CD8-positive, alpha-beta memory T cell (primary cell): ENCODE measurements around the gene OCA2. TPM values are rescaled to one million over a fixed set of nuclear protein-coding genes. Genes with fewer than 3 reads are reported as not detected.
"Not testable (repeated sequence)": the region's sequence is repeated elsewhere in the genome, so short reads cannot be mapped to it uniquely, and the experiment has no call there.

Experiments
- CTCF ChIA-PET: fragments of 350-600 bp; sonication (Branson Sonifier 250); formaldehyde crosslinking; loops from one replicate; lab custom pipeline; 2021; ENCODE audit warnings: antibody characterized with exemption; lab: Charles Lee
- POLR2A ChIA-PET: fragments of 350-600 bp; sonication (Branson Sonifier 250); formaldehyde crosslinking; loops from one replicate; lab custom pipeline; 2021; ENCODE audit warnings: antibody characterized with exemption; lab: Charles Lee
- DNase-seq, 5 donors: peaks; one replicate each; pipeline versions ENCODE4 v3.0.0 to v3.0.0-alpha.2; 2020 to 2022; ENCODE audit warnings: mixed read lengths in 1 of 5
- H3K27ac ChIP-seq: one replicate; pipeline ENCODE4 v1.7.0; 2013; ENCODE audit warnings: low read depth, mild to moderate bottlenecking, low read length, moderate library complexity
- H3K27me3 ChIP-seq: 2 replicates; pipeline ENCODE4 v1.7.0; 2013; ENCODE audit warnings: low read length, mild to moderate bottlenecking; ENCODE audit not compliant: insufficient read depth, poor library complexity, severe bottlenecking
- H3K36me3 ChIP-seq: 2 replicates; pipeline ENCODE4 v1.7.0; 2013; ENCODE audit warnings: mild to moderate bottlenecking, low read length, moderate library complexity; ENCODE audit not compliant: insufficient read depth
- H3K4me1 ChIP-seq: 2 replicates; pipeline ENCODE4 v1.7.0; 2013; ENCODE audit warnings: mild to moderate bottlenecking, low read length, moderate library complexity; ENCODE audit not compliant: insufficient read depth
- H3K4me3 ChIP-seq: 2 replicates; pipeline ENCODE4 v1.7.0; 2013; ENCODE audit warnings: mild to moderate bottlenecking, low read length
- H3K9me3 ChIP-seq: 2 replicates; pipeline ENCODE4 v1.7.0; 2013; ENCODE audit warnings: mild to moderate bottlenecking, low read length
- H3K27ac Mint-ChIP-seq, 8 donors: one replicate each; pipeline ENCODE4 v1.8.0; 2020 to 2021; ENCODE audit warnings: mixed read lengths in 8 of 8, mild to moderate bottlenecking in 6 of 8, inconsistent platforms in 3 of 8, moderate library complexity in 3 of 8
- H3K27me3 Mint-ChIP-seq, 2 donors: one replicate each; pipeline ENCODE4 v1.8.0; 2020 to 2021; ENCODE audit warnings: mixed read lengths in 2 of 2, mild to moderate bottlenecking in 1 of 2, moderate library complexity in 1 of 2
- H3K36me3 Mint-ChIP-seq, 3 donors: one replicate each; pipeline ENCODE4 v1.8.0; 2020 to 2021; ENCODE audit warnings: mixed read lengths in 3 of 3, inconsistent platforms in 1 of 3, mild to moderate bottlenecking in 1 of 3
- H3K4me1 Mint-ChIP-seq, 3 donors: one replicate each; pipeline ENCODE4 v1.8.0; 2020 to 2021; ENCODE audit warnings: mixed read lengths in 3 of 3, inconsistent platforms in 1 of 3, mild to moderate bottlenecking in 1 of 3
- H3K4me3 Mint-ChIP-seq, 7 donors: one replicate each; pipeline ENCODE4 v1.8.0; 2020 to 2021; ENCODE audit warnings: mixed read lengths in 7 of 7, mild to moderate bottlenecking in 6 of 7, moderate library complexity in 4 of 7, inconsistent platforms in 2 of 7
- H3K9me3 Mint-ChIP-seq, 5 donors: one replicate each; pipeline ENCODE4 v1.8.0; 2020 to 2022; ENCODE audit warnings: mixed read lengths in 5 of 5, mild to moderate bottlenecking in 3 of 5, moderate library complexity in 2 of 5, inconsistent platforms in 1 of 5
- polyA plus RNA-seq: library from polyadenylated mRNA; unstranded; fragments of 300-500 nt; fragmentation: Illumina TruSeq; gene quantifications from one replicate; pipeline ENCODE4 v1.2.3, GENCODE V29; 2021
- total RNA-seq, 2 experiments: library from RNA; stranded (reverse); gene quantifications; one replicate each; pipeline ENCODE4 v1.2.3, GENCODE V29; 2021

Gene OCA2
- total and polyA plus RNA-seq, 3 experiments from 2014 or later, result not detected

DNA sequence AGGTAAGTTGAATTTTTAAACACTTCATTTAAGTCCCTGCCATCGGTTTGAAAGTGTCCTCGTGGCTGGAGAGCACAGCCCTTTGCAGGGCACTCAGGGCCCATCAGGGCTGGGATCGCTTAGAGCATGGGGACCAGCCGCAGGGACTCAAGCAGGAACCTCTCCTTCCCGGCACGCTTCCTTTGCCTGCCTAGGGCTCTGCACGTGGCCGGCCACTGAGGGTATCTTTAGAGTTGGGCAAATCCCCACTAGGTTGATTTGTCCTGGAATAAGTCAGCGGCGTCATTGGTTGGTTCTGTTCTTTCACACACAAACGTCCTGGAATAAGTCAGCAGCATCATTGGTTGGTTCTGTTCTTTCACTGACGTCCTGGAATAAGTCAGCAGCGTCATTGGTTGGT is 131.6 kb downstream of the OCA2 start:
- CTCF ChIA-PET, result no interaction called here
- DNase-seq, result no peak
- peaks cover 0 to 7% (median 2%) of the 10 kb centered on the region in 5 donors for H3K9me3 Mint-ChIP-seq
- H3K36me3 Mint-ChIP-seq, result no peaks in the 10 kb centered on the region
- no peaks in the 10 kb centered on the region for H3K27me3 Mint-ChIP-seq
- Histone ChIP-seq H3K9me3 (no peaks in the 10 kb centered on the region), H3K4me1 (no peaks in the 10 kb centered on the region), H3K27me3 (no peaks in the 10 kb centered on the region), H3K36me3 (no peaks in the 10 kb centered on the region), H3K4me3 (no peak overlapping the region), H3K27ac (no peak overlapping the region)
- H3K4me3 Mint-ChIP-seq, result no peak overlapping the region
- POLR2A ChIA-PET, result no interaction called here
- no peaks in the 10 kb centered on the region for H3K4me1 Mint-ChIP-seq
- no peak overlapping the region for H3K27ac Mint-ChIP-seq

DNA sequence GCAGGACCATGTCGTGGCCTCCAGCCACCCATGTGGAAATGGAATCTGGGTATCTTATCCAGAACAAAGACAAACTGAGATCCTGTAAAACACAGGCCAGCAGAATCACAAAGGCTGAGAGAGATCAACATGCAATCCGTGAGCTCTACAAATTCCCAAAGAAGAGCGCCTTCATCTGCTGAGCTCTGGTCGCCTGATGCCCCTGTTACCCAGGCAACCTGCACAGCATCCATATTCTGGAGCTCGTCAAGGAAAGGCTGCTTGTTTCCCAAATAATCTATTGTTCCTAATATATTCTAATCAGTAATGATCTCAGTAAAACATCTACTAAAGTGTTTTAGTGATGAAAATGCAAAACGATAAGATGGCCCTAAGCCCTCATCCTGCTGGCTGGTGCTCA is 133.6 kb downstream of the OCA2 start:
- ChIA-PET POLR2A (no interaction called here), CTCF (no interaction called here)
- H3K4me3 ChIP-seq, result no peak overlapping the region
- no peaks in the 10 kb centered on the region for H3K9me3 ChIP-seq
- no peaks in the 10 kb centered on the region for H3K36me3 ChIP-seq
- no peak overlapping the region for H3K27ac Mint-ChIP-seq
- H3K4me1 Mint-ChIP-seq, result no peaks in the 10 kb centered on the region
- no peaks in the 10 kb centered on the region for H3K27me3 ChIP-seq
- H3K27ac ChIP-seq, result no peak overlapping the region
- DNase-seq, result no peak
- H3K9me3 Mint-ChIP-seq, result peaks cover 0 to 6% (median 2%) of the 10 kb centered on the region in 5 donors
- H3K36me3 Mint-ChIP-seq, result no peaks in the 10 kb centered on the region
- H3K4me3 Mint-ChIP-seq, result no peak overlapping the region
- H3K27me3 Mint-ChIP-seq, result no peaks in the 10 kb centered on the region
- no peaks in the 10 kb centered on the region for H3K4me1 ChIP-seq

DNA sequence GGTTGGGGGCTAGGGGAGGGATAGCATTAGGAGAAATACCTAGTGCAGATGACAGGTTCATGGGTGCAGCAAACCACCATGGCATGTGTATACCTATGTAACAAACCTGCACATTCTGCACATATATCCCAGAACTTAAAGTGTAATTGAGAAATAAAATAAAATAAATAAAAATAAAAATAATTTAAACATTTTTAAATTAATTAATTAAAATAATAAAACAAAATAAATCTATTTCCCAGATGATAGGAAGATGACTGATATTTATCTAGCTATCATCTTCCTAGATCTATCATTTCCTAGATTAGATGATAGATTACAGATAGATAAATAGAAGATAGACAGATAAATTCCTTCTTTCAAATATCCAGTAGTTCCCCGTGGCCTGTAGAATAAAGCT is 137.3 kb downstream of the OCA2 start:
- DNase-seq, result no peak
- H3K4me3 Mint-ChIP-seq, result no peak overlapping the region
- H3K27ac ChIP-seq, result no peak overlapping the region
- H3K27me3 ChIP-seq, result no peaks in the 10 kb centered on the region
- ChIA-PET CTCF (no interaction called here), POLR2A (no interaction called here)
- no peaks in the 10 kb centered on the region for H3K36me3 Mint-ChIP-seq
- no peaks in the 10 kb centered on the region for H3K9me3 Mint-ChIP-seq
- H3K27ac Mint-ChIP-seq, result no peak overlapping the region
- no peaks in the 10 kb centered on the region for H3K4me1 ChIP-seq
- H3K4me1 Mint-ChIP-seq, result no peaks in the 10 kb centered on the region
- H3K36me3 ChIP-seq, result no peaks in the 10 kb centered on the region
- no peaks in the 10 kb centered on the region for H3K9me3 ChIP-seq
- peaks cover 0 to 5% of the 10 kb centered on the region in 2 donors for H3K27me3 Mint-ChIP-seq
- H3K4me3 ChIP-seq, result no peak overlapping the region

DNA sequence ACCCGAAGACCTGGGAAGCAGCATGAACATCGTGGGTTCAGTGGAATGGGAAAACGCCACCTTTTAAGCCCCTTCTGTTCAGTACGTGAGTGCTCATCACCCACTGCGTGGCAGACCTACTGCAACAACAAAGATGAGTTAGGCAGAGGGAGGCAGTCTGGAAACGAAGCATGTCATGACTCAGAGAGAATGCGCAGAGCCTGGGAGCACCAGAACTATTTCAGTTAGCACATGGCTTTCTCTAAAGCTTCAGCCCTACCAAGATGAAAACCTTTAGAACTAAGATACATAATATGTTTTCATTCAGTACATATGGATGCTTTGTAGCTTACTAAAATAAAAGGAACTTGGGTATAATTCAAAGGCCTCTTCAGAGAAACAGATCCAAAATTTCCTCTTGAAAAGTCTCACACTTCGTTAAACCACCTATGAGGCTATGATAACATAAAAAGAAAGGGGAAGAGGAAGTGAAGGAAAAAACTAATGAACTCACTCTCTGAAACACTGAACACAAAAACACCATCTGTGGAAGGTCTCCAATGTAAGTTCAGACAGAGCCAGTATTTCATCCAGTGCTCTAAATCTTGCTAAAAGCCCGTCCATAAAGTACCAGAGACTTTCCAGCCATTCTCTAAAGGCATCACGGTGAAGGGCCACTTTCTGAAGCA is 140.1 kb downstream of the OCA2 start:
- POLR2A ChIA-PET, result interaction anchor here (0.6 kb wide), 1 partner anchor 32 kb away, joined by 3 read pairs; no protein-coding TSS in a partner anchor

DNA sequence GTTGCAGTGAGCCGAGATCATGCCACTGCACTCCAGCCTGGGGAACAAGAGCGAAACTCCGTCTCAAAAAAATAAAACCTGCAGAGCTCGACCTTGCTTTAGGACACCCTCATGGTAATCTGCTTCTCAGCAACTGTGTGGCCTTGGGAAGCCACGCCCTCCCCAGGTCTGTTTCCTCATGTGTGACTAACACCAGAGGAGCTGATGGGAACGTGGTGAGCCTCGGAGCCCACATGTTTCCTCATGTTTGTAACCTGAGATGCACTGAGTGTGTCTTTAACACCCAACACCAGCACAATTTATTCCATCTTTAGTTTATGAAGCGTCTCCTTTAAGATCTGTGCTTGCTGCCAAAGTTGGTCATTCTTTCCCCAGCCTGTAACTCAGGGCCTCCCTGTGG is 142.8 kb downstream of the OCA2 start:
- no peak overlapping the region for H3K27ac ChIP-seq
- H3K4me1 Mint-ChIP-seq, result no peaks in the 10 kb centered on the region
- no peak overlapping the region for H3K27ac Mint-ChIP-seq
- H3K36me3 ChIP-seq, result no peaks in the 10 kb centered on the region
- H3K4me3 ChIP-seq, result no peak overlapping the region
- peaks cover 0 to 2% (median 0%) of the 10 kb centered on the region in 5 donors for H3K9me3 Mint-ChIP-seq
- no peaks in the 10 kb centered on the region for H3K4me1 ChIP-seq
- ChIA-PET POLR2A (no interaction called here), CTCF (no interaction called here)
- no peak overlapping the region for H3K4me3 Mint-ChIP-seq
- no peak for DNase-seq
- H3K36me3 Mint-ChIP-seq, result no peaks in the 10 kb centered on the region
- no peaks in the 10 kb centered on the region for H3K27me3 ChIP-seq
- peaks cover 1 to 5% of the 10 kb centered on the region in 2 donors for H3K27me3 Mint-ChIP-seq
- no peaks in the 10 kb centered on the region for H3K9me3 ChIP-seq

More for the DNA sequence above, 140.1 kb downstream of the OCA2 start:
- CTCF ChIA-PET, result no interaction called here
- Histone ChIP-seq H3K4me3 (no peak overlapping the region), H3K9me3 (no peaks in the 10 kb centered on the region), H3K27ac (no peak overlapping the region), H3K4me1 (no peaks in the 10 kb centered on the region), H3K36me3 (no peaks in the 10 kb centered on the region), H3K27me3 (no peaks in the 10 kb centered on the region)
- H3K4me3 Mint-ChIP-seq, result no peak overlapping the region
- no peak for DNase-seq
- peaks cover 0 to 5% of the 10 kb centered on the region in 2 donors for H3K27me3 Mint-ChIP-seq
- H3K9me3 Mint-ChIP-seq, result peaks cover 0 to 2% (median 0%) of the 10 kb centered on the region in 5 donors
- no peak overlapping the region for H3K27ac Mint-ChIP-seq
- H3K4me1 Mint-ChIP-seq, result no peaks in the 10 kb centered on the region
- H3K36me3 Mint-ChIP-seq, result no peaks in the 10 kb centered on the region

DNA sequence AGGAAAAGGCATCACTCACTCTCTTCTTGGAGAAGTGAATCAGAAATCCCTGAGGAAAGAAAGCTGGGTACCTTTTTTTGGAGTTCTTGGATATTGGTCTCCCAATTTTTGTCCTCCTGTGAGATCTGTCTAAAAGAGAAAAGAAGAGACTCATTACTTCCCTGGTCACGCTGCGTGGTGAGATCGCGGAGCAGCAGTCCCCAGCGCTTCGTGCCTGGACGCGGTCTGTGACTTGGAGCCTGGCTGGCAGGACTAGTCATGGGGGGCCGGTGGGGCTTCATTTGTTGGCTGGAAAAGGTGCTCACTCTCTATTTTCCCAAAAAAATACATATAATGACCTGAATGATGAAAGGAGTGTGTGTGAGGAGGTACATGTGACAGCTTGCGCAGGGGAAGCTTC is 144.0 kb downstream of the OCA2 start:
- Mint-ChIP-seq H3K9me3 (peaks cover 0 to 2% (median 0%) of the 10 kb centered on the region in 5 donors), H3K27me3 (peaks cover 1 to 5% of the 10 kb centered on the region in 2 donors), H3K27ac (no peak overlapping the region), H3K4me3 (no peak overlapping the region), H3K4me1 (no peaks in the 10 kb centered on the region), H3K36me3 (no peaks in the 10 kb centered on the region)
- ChIA-PET CTCF (no interaction called here), POLR2A (no interaction called here)
- H3K4me3 ChIP-seq, result no peak overlapping the region
- H3K27ac ChIP-seq, result no peak overlapping the region
- H3K9me3 ChIP-seq, result no peaks in the 10 kb centered on the region
- DNase-seq, result no peak
- no peaks in the 10 kb centered on the region for H3K36me3 ChIP-seq
- no peaks in the 10 kb centered on the region for H3K27me3 ChIP-seq
- no peaks in the 10 kb centered on the region for H3K4me1 ChIP-seq

DNA sequence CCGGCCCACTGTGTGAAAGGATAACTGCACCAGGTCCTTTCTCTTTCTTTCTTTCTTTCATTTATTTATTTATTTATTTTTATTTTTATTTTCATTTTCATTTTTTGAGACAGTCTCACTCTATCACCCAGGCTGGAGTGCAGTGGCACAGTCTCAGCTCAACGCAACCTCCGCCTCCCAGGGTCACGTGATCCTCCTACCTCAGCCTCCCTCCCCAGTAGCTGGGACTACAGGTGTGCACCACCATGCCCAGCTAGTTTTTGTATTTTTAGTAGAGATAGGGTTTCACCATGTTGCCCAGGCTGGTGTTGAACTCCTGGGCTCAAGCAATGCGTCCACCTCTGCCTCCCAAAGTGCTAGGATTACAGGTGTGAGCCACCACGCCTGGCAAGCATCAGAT is 146.5 kb downstream of the OCA2 start:
- CTCF ChIA-PET, POLR2A ChIA-PET: not testable (repeated sequence)

DNA sequence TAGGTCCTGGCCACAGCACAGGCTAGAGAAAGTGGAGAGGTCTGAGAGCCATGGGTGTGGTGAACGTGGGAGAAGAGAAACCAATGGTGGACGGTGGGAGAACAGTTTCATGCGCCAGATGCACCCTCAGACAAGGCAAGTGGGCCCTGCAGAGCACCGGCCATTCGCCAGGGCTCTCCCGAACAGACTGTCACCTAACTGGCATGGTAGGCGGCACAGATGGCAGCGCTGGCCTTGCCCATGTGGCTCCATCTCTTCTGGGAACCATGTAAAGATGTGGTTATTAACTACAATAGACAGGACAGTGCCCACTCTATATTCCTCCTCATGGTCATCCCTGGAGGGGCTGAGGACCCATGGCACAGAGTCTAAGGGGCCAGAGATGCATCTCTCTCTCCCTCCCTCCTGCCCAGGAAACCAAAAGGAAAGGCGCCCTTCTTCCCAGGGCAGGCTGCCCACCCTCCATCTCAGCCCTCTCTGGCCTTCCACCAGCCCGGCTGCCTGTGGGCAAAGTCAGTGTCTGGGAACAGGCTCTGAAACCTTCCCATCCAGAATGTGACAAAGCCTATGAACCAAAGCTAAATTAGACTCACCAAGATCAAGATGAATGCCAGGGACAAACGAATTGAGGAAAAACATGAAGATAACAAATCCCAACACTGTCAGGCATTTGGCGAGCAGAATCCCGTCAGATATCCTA is 147.8 kb downstream of the OCA2 start:
- no peaks in the 10 kb centered on the region for H3K36me3 ChIP-seq
- Mint-ChIP-seq H3K9me3 (peaks cover 0 to 2% (median 0%) of the 10 kb centered on the region in 5 donors), H3K27me3 (peaks cover 0 to 1% of the 10 kb centered on the region in 2 donors), H3K4me3 (no peak overlapping the region), H3K27ac (no peak overlapping the region), H3K4me1 (no peaks in the 10 kb centered on the region), H3K36me3 (no peaks in the 10 kb centered on the region)
- H3K4me3 ChIP-seq, result no peak overlapping the region
- H3K9me3 ChIP-seq, result no peaks in the 10 kb centered on the region
- no peak for DNase-seq
- H3K27me3 ChIP-seq, result no peaks in the 10 kb centered on the region
- ChIA-PET POLR2A (no interaction called here), CTCF (no interaction called here)
- H3K4me1 ChIP-seq, result no peaks in the 10 kb centered on the region
- no peak overlapping the region for H3K27ac ChIP-seq

More for the DNA sequence above, 146.5 kb downstream of the OCA2 start:
- H3K9me3 Mint-ChIP-seq, H3K4me1 Mint-ChIP-seq, H3K27me3 ChIP-seq, H3K36me3 ChIP-seq, DNase-seq, H3K27ac Mint-ChIP-seq, H3K36me3 Mint-ChIP-seq, H3K4me3 ChIP-seq, H3K4me3 Mint-ChIP-seq, H3K27me3 Mint-ChIP-seq, H3K4me1 ChIP-seq, H3K9me3 ChIP-seq, H3K27ac ChIP-seq: not testable (repeated sequence)
